ENCODE measurements around the gene TRIM62.

TRIM62 gene

DNA sequence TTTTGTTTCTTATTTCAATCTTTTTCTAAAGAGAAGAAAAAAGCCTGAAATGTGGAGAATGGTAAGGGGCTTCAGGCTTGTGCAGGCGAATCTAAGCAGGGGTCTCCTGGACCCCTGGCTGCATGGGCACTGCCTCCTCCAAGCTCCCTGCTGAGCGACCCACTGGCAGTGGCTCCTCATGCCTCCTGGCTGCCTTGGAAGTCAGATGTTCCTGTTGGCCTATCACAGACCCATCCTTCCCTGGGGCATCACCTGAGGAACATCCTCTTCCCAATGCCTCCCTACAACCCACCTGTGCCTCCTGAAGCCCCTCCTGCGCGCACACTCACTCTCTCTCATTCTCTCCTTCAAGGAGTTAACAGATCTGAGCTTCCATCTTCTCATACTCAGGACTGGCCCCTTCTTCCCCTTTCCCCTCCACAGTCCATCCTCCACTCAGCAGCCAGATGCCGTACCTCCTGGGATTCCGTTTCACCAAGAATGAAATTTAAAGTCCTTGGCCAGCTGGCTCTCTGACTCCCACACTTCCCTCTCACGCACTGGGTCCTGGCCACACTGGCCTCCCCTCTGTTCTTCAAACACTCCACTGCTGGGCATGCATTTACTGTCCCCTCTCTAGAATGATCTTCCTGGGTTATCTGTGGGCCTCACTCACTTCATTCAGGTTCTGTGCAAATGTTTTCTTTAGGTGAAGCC is 59.2 kb downstream of the TRIM62 start:
- no peak for TF ChIP-seq ZFX (IDR thresholded peaks at IDR 0.05; ENCODE audit: borderline replicate concordance)
- TF ChIP-seq, protein P1, sequence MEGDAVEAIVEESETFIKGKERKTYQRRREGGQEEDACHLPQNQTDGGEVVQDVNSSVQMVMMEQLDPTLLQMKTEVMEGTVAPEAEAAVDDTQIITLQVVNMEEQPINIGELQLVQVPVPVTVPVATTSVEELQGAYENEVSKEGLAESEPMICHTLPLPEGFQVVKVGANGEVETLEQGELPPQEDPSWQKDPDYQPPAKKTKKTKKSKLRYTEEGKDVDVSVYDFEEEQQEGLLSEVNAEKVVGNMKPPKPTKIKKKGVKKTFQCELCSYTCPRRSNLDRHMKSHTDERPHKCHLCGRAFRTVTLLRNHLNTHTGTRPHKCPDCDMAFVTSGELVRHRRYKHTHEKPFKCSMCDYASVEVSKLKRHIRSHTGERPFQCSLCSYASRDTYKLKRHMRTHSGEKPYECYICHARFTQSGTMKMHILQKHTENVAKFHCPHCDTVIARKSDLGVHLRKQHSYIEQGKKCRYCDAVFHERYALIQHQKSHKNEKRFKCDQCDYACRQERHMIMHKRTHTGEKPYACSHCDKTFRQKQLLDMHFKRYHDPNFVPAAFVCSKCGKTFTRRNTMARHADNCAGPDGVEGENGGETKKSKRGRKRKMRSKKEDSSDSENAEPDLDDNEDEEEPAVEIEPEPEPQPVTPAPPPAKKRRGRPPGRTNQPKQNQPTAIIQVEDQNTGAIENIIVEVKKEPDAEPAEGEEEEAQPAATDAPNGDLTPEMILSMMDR (IDR thresholded peaks at IDR 0.05): no peak

DNA sequence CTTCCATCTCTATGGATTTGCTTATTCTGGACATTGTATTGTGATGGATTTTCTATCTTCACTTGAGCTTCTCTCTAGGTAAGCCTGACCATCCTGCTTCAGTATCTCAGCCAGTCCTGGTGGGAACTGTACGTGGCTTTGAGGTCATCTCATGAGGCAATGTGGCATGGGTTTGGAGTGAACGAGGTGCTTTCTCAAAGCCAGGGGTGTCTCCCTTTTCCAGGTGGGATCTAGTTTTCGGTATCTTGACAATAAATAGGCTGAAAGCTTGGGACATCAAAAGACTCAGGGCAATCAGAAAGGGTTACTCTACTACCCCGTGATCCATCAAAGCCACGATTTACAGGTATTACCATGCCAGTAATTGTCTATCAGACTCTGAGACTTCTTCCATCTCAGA is 60.1 kb downstream of the TRIM62 start:
- no peak overlapping the region for H3K27ac ChIP-seq

More for the DNA sequence above, 59.2 kb downstream of the TRIM62 start:
- H3K27ac ChIP-seq: no peak overlapping the region

DNA sequence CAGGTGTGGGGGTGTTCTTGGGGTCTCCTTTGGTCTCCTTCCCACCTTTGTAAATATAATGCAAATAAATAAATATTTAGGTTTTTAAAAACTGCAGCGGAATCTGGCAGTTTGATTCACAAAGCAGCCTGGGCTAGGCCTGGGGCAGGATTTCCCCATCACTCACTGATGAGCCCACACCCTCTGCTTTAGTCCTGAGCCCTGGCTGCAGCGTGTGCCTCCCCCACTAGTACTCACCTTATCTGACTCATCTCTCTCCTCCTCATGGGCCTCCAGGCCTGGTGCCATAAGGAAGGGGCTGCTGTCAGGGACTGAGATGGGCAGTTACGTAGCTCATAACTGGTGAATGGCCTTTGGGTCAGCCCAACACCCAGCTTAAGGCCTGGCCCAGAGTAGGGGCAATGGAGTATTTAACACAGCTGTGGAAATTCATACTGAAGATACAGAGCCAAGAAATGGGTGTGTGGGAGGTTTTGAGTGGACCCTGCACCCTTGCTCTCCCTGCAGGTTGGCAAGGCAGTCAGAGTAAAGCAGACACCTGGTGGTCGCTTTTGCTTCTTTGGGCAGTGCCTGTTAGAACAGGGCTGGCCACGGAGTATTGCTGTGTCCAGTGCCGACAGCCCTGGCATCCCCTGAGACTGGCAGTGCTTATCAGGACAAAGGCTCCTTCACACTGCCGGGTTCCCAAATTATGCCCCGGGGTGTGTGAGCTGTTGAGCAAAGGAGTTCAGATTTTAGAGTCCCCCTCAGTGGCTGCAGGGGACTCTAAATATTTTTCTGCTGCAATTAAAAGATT is 61.2 kb downstream of the TRIM62 start:
- H3K27ac ChIP-seq: no peak overlapping the region
- TF ChIP-seq ZFX (IDR thresholded peaks at IDR 0.05; ENCODE audit: borderline replicate concordance): no peak
- TF ChIP-seq, protein P1 (IDR thresholded peaks at IDR 0.05): no peak

More for the DNA sequence above, 60.1 kb downstream of the TRIM62 start:
- no peak for TF ChIP-seq ZFX (IDR thresholded peaks at IDR 0.05; ENCODE audit: borderline replicate concordance)
- TF ChIP-seq, protein P1 (IDR thresholded peaks at IDR 0.05): no peak

DNA sequence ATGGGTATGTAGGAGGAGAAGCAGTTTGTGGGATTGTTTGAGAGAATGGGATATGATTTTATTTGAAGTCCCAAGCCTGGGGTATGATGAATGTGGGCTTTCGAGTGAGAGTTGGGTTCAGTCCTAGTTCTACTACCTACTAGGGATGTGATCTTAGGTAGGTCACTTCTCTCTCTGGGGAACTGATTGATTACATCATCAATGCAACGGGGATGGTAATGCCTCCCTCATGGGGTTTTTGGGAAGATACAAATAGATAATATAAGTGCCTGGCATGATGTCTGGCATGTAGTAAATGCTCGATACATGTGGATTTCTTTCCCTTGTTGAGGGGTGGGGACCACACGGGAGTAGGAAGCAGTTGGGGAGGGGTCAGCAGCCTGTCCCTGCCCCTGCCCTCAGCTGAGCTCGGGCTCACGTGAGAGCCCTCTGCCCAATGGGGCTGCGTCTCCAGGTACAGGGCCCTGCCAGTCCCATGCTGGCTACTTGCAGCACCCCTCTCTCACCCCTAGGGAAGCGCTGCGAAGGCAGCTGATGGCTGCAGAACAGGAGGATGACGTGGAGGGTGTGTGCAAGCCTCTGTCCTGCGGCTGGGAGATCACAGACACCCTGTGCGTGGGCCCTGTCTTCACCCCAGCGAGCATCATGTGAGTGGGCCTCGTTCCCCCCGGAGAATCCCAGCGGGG is 62.2 kb downstream of the TRIM62 start:
- H3K27ac ChIP-seq: no peak overlapping the region
- TF ChIP-seq, protein P1 (IDR thresholded peaks at IDR 0.05): no peak
- no peak for TF ChIP-seq ZFX (IDR thresholded peaks at IDR 0.05; ENCODE audit: borderline replicate concordance)

DNA sequence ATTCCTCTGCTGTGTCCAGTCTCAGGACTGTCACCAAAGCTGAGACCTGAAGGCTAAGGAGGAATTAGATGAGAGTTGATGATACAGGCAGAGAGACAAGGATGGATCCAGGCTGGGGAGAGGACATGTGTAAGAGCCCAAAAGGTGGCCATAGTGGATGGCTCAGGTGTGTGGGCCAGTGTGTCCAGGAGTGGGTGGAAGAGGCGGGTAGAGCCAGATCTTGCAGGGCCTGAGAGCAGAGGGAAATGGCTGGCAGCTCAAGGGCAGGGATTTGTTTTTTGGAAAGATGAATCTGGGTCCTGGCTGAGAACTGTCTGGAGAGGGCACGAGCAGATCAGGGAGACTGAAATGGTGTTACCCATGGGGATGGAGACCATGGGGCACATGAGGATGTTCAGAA is 62.8 kb downstream of the TRIM62 start:
- no peak overlapping the region for H3K27ac ChIP-seq
- TF ChIP-seq ZFX (IDR thresholded peaks at IDR 0.05; ENCODE audit: borderline replicate concordance): no peak
- TF ChIP-seq, protein P1 (IDR thresholded peaks at IDR 0.05): no peak

DNA sequence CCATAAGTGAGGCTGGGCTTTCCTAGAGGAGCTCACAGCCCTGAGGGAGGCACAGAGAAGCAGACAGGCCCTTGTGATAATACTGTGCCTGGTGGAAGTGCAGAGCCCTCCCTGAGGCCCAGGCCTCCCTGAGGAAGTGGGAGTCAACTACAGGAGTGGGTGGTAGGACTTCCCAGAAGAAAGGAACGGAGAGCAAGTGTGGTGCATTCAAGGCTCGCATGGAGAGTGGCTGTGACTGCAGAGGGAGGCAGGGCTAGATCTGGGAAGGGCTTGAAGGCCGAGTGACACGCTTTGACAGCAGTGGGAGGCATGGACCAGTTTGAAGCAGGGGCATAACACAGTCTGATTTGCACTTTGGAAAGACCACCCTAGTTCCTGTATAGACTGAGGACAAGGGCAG is 63.6 kb downstream of the TRIM62 start:
- H3K27ac ChIP-seq: no peak overlapping the region
- TF ChIP-seq, protein P1 (IDR thresholded peaks at IDR 0.05): no peak
- TF ChIP-seq ZFX (IDR thresholded peaks at IDR 0.05; ENCODE audit: borderline replicate concordance): no peak
